Stimulated activated CD4-positive, alpha-beta T cell treated with anti-CD3 and anti-CD28 coated beads, TNF-alpha, amount 100 ng/mL, for 4 hours (primary cell): Measurements from ENCODE around the gene CFAP97.

ENCODE experiments used
- DNase-seq, 3 experiments: peaks; one replicate each; pipeline ENCODE4 v3.0.0-alpha.2; 2020; ENCODE audit warnings: low read depth in 3 of 3

The CFAP97 gene

GRCh38 chr4:185110375-185110823 is 93.4 kb downstream of the CFAP97 start:
- no peak for DNase-seq

- no peak for DNase-seq
Measured at GRCh38 chr4:185109736-185110135, 94.1 kb downstream of the CFAP97 start.
